RPMI8226 (cell line): ENCODE results near the gene TGM5.
A peak's percentile ranks its signal among the peaks of the same experiment; 100 is the strongest.

Experiments used
- DNase-seq: peaks from one replicate; pipeline ENCODE4 v3.0.0-alpha.2; 2015

TGM5 gene

DNA sequence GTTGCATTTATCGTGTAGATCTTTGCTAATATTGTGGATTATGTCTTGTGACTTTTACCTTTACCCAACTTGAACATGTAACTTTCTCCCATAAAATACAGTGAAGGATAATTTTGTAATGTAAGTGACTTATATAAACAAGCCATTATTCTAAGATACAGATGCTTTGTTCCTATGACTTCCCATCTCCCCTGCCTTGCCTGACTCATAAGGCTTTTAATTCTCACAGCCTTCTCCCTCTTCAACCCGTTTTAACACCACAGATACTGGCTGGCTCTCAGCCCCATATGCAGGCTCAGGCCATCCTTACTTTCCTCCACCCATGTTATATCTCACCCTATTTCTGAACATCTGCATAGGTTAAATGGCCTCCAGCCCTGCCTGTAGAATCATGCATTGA, 77.4 kb downstream of the TGM5 start:
- no peak for DNase-seq

DNA sequence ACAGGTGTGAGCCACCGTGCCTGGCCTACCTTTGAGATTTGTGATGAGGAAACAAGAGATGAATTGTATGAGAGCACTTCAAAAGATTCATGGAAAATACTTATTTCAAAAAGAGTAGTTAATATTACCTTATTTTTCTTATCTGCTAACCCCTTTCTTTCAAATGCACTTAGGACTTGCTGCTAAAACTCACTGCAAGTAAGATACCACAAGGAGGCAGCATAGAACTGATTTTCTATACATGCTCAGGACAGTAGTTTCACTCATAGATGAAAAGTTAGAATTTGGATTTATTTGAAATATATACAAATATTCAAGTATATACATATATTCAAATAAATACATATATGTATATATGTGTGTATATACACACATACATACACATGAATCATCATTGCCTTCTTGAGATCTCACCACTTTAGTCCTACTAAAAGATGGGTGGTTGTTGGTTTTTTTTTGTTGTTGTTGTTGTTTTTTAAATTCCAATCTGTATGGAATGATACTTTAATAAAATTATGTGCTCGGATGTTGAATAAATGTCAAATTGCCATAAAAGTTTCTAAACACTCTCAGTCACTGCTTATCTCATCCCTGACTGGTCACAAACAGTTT, 79.1 kb downstream of the TGM5 start:
- peak; percentile 48 for DNase-seq

DNA sequence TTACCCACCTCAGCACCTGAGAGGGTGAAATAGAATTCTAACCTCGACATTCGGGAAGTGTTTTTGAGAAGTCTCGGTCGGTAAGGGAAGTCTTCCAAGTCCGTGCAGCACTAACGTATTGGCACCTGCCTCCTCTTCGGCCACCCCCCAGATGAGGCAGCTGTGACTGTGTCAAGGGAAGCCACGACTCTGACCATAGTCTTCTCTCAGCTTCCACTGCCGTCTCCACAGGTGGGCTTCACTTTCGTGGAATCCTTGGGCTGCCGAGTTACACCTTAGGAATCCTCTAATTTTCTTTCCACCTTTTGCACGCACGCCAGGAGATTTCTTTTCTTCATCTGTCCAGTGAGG, 80.8 kb downstream of the TGM5 start:
- peak; percentile 43 for DNase-seq

DNA sequence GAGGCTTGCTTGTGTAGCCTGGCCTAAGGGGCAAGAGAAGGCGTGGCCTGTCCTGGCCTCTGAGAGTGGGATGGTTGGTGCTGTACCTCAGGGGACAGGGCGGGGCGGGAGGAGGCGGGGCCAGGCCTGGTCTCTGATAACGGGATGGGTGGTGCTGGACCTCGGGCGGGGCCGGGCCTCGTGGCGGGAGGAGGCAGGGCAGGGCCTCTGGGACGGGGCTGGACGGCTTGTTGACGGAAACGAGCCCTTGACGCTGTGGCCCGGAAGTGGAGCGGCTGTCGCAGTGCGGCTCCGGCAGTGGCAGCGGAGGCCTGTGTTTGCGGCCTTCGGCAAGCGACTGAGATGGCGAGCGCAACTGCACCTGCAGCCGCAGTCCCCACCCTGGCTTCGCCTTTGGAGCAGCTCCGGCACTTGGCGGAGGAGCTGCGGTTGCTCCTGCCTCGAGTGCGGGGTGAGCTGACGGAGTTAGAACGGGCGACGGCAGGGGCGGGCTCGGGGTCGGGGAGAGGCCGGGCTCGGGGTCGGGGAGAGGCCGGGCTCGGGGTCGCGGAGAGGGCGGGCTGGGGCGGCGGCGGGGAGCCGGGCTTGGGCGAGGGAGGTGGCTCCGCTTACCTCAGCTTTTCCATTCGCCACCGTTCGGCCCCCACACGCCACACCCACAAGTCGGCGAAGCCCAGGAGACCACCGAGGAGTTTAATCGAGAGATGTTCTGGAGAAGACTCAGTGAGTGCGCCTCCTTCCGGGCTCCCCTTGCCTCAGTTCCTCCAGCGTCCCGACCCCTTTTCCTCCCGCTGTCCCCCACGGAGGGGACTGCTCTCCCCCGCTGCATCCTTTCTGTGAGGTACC, 81.3 kb downstream of the TGM5 start, which contains the start of gene CCNDBP1:
TSS of gene CCNDBP1 (plus strand) at position 247 of the 846 bp plus-strand sequence. CDS start at position 343, 96 bp downstream.
- DNase-seq, result peak; percentile 92

DNA sequence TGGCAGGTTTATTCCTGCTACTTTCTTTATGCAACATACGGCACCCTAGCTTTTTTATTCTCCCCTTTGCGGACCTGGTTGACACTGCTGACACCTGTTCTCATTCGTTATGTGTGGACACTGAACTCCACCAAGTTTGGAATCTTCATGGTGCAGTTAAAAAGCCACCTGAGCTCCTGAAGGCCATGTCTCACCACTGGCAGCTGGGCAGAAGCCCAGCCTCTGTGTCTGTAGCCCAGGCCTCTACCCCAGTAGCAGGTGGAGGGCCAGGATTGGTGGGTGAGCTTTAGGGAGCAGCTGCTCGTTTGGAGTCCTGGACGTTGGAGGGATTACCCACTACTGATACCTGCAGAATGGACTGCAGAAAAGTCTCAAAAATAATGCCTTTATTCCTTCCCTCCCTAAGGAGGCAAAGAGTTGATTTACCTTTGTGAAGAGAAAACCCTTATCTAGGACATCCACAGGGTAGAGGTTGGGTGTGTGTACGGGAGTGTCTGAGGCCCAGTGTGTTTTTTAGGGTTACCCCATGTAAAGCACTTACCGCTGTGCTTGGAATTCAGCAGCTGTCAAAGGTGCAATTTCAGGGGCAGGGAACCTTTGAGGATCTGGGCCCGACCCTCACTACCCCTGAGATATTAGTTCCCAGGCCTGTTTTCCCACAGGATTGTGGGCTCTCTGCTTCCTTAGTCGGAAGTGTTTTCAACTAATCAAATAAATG, 82.2 kb downstream of the TGM5 start:
- DNase-seq, result no peak

DNA sequence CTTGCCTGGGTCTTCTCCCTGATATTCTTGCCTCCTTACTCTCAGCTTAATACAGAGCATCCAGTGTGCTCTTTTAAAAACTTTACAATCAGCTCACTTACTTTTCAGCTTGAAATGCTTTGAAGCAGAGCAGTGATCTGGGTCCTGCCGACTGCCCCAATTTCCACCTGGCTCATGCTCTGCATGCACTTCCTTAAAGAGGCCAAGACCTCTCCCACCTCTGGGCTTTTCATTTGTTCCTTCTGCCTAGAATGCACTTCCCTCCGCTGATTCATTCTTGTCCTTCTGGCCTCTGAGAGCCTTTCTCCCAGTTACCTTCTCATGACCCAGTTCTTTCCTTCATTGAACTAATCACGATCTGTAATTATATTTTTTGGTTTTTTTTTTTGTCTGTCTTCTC, 83.5 kb downstream of the TGM5 start:
- DNase-seq, result no peak
